C4-2B (cell line): Measurements from ENCODE around the gene VCAN.

ENCODE experiments used
- H3K27ac ChIP-seq: fragments of 450-650 bp; 2 replicates; pipeline ENCODE4 v1.5.1; 2017
- CTCF ChIP-seq: fragments of 450-650 bp; conservative IDR thresholded peaks from 2 replicates; pipeline ENCODE4 v1.5.1; 2017; ENCODE audit warnings: mild to moderate bottlenecking
- ZFX ChIP-seq: fragments of 450-650 bp; IDR thresholded peaks from 2 replicates; pipeline ENCODE4 v1.6.1; 2017

The VCAN gene

GRCh38 chr5:83488271-83488670 is 16.7 kb downstream of the VCAN start:
- no peak for TF ChIP-seq CTCF
- no peak overlapping the region for H3K27ac ChIP-seq

- TF ChIP-seq CTCF: no peak
- no peak for TF ChIP-seq ZFX
- H3K27ac ChIP-seq: no peak overlapping the region
These were observed 17.3 kb downstream of the VCAN start for GRCh38 chr5:83488821-83489220.

GRCh38 chr5:83490203-83490602 is 18.7 kb downstream of the VCAN start:
- TF ChIP-seq CTCF: no peak
- TF ChIP-seq ZFX: no peak
- no peak overlapping the region for H3K27ac ChIP-seq

- H3K27ac ChIP-seq: no peak overlapping the region
- TF ChIP-seq CTCF: no peak
- TF ChIP-seq ZFX: no peak
These were observed 20.8 kb downstream of the VCAN start for GRCh38 chr5:83492331-83492730.

- TF ChIP-seq CTCF (no peak), ZFX (no peak)
- no peak overlapping the region for H3K27ac ChIP-seq
These were observed 22.1 kb downstream of the VCAN start for GRCh38 chr5:83493644-83494043.

- no peak for TF ChIP-seq ZFX
- no peak for TF ChIP-seq CTCF
- no peak overlapping the region for H3K27ac ChIP-seq
These were observed 22.6 kb downstream of the VCAN start for GRCh38 chr5:83494087-83494620.

- H3K27ac ChIP-seq: no peak overlapping the region
- TF ChIP-seq ZFX (no peak), CTCF (no peak)
These were observed 23.1 kb downstream of the VCAN start for GRCh38 chr5:83494666-83495065.
